HEK293 (cell line): ENCODE data around the gene FAM163A.

Experiments used
- BCL11A ChIP-seq: fragments of 450-650 bp; formaldehyde crosslinking; IDR thresholded peaks from 2 replicates; pipeline ENCODE4 v1.5.1; 2016; ENCODE audit warnings: low read depth, missing biosample characterization, missing genetic modification characterization
- CTCF ChIP-seq: fragments of 450-650 bp; formaldehyde crosslinking; IDR thresholded peaks from 2 replicates; pipeline ENCODE4 v1.5.1; 2016; ENCODE audit warnings: missing biosample characterization, missing genetic modification characterization
- GLI4 ChIP-seq: fragments of 450-650 bp; formaldehyde crosslinking; IDR thresholded peaks from 2 replicates; pipeline ENCODE4 v1.5.1; 2016; ENCODE audit warnings: missing biosample characterization, missing genetic modification characterization
- HOXA7 ChIP-seq: sonication (generic); formaldehyde crosslinking; IDR thresholded peaks from 2 replicates; pipeline ENCODE4 v1.8.1; 2022; ENCODE audit warnings: missing genetic modification reagents, borderline replicate concordance
- KLF7 ChIP-seq: fragments of 450-650 bp; formaldehyde crosslinking; IDR thresholded peaks from 2 replicates; pipeline ENCODE4 v1.5.1; 2016; ENCODE audit warnings: missing biosample characterization, missing genetic modification characterization, borderline replicate concordance
- ZBTB48 ChIP-seq: fragments of 450-650 bp; formaldehyde crosslinking; IDR thresholded peaks from 2 replicates; pipeline ENCODE4 v1.5.1; 2016; ENCODE audit warnings: missing biosample characterization, missing genetic modification characterization
- ZNF211 ChIP-seq: fragments of 450-650 bp; formaldehyde crosslinking; IDR thresholded peaks from 2 replicates; pipeline ENCODE4 v1.5.1; 2016; ENCODE audit warnings: low read depth, missing biosample characterization, missing genetic modification characterization
- ZNF302 ChIP-seq: fragments of 450-650 bp; formaldehyde crosslinking; IDR thresholded peaks from 2 replicates; pipeline ENCODE4 v1.5.1; 2016; ENCODE audit warnings: missing biosample characterization, missing genetic modification characterization, low read depth
- ZNF473 ChIP-seq: fragments of 450-650 bp; formaldehyde crosslinking; IDR thresholded peaks from 2 replicates; pipeline ENCODE4 v1.5.1; 2017; ENCODE audit warnings: missing biosample characterization, missing genetic modification characterization
- ZNF488 ChIP-seq: fragments of 450-650 bp; formaldehyde crosslinking; IDR thresholded peaks from 2 replicates; pipeline ENCODE4 v1.5.1; 2016; ENCODE audit warnings: missing biosample characterization, missing genetic modification characterization
- ZNF621 ChIP-seq: fragments of 450-650 bp; formaldehyde crosslinking; IDR thresholded peaks from 2 replicates; pipeline ENCODE4 v1.5.1; 2017; ENCODE audit warnings: missing biosample characterization, missing genetic modification characterization
- ZNF670 ChIP-seq: fragments of 450-650 bp; formaldehyde crosslinking; IDR thresholded peaks from 2 replicates; pipeline ENCODE4 v1.5.1; 2016; ENCODE audit warnings: missing biosample characterization, missing genetic modification characterization, low read depth
- ZNF785 ChIP-seq: fragments of 450-650 bp; formaldehyde crosslinking; IDR thresholded peaks from 2 replicates; pipeline ENCODE4 v1.5.1; 2016; ENCODE audit warnings: missing biosample characterization, missing genetic modification characterization
- TF ChIP-seq, protein P1 (sequence below): fragments of 450-650 bp; formaldehyde crosslinking; IDR thresholded peaks from 2 replicates; pipeline ENCODE4 v1.5.1; 2016; ENCODE audit warnings: missing biosample characterization, missing genetic modification characterization

DNA sequence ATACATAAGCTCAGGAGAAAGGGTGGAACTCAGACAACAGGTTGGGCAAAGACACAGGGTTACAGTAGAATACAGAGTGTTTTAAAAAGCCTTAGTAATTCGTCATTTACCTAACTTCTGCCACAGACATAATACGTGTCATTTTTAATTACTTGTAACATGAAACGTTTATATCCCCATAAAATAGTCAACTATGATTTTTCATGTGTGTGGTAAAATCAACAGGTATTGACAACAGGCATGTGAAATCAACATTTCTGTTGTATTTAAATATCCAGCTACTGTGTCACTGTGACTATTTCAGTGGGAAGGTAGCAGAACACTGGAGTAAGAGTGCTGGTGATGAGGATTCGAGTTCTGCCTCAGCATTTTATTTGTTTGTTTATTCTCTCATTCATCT is 5.7 kb downstream of the FAM163A start:
- no peak for TF ChIP-seq CTCF (tag by site-specific recombination)
- no peak for TF ChIP-seq ZNF670 (tag by site-specific recombination)
- no peak for TF ChIP-seq HOXA7 (CRISPR knock-in tag)
- TF ChIP-seq ZNF473 (tag by site-specific recombination) = no peak
- no peak for TF ChIP-seq BCL11A
- no peak for TF ChIP-seq GLI4 (tag by site-specific recombination)
- TF ChIP-seq ZBTB48 = no peak
- TF ChIP-seq ZNF211 (tag by site-specific recombination) = no peak
- TF ChIP-seq ZNF785 = no peak
- TF ChIP-seq ZNF488 (tag by site-specific recombination) = no peak
- no peak for TF ChIP-seq ZNF302 (tag by site-specific recombination)
- no peak for TF ChIP-seq ZNF621 (tag by site-specific recombination)
- no peak for TF ChIP-seq KLF7 (tag by site-specific recombination)
- TF ChIP-seq, protein P1, sequence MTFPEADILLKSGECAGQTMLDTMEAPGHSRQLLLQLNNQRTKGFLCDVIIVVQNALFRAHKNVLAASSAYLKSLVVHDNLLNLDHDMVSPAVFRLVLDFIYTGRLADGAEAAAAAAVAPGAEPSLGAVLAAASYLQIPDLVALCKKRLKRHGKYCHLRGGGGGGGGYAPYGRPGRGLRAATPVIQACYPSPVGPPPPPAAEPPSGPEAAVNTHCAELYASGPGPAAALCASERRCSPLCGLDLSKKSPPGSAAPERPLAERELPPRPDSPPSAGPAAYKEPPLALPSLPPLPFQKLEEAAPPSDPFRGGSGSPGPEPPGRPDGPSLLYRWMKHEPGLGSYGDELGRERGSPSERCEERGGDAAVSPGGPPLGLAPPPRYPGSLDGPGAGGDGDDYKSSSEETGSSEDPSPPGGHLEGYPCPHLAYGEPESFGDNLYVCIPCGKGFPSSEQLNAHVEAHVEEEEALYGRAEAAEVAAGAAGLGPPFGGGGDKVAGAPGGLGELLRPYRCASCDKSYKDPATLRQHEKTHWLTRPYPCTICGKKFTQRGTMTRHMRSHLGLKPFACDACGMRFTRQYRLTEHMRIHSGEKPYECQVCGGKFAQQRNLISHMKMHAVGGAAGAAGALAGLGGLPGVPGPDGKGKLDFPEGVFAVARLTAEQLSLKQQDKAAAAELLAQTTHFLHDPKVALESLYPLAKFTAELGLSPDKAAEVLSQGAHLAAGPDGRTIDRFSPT (tag by site-specific recombination) = no peak
